ENCODE measurements around the gene ANKRD17. TPM values are rescaled to one million over a fixed set of nuclear protein-coding genes. Genes with fewer than 3 reads are reported as not detected.
"Not testable (repeated sequence)": the region's sequence is repeated elsewhere in the genome, so short reads cannot be mapped to it uniquely, and the experiment has no call there.

ANKRD17 gene
- total RNA-seq (2012; rRNA removed): 51.5 and 55.3 TPM in 2 replicates

GRCh38 chr4:73258686-73259570, at the start of gene ANKRD17:
Gene ANKRD17 (minus strand): TSS chr4:73258798. CDS start chr4:73258668, 130 bp downstream.
- peaks cover 18% of the 10 kb centered on the region for H3K4me1 ChIP-seq (ENCODE audit: control insufficient read depth, insufficient read depth, low read length)
- no peaks in the 10 kb centered on the region for H3K27me3 ChIP-seq (ENCODE audit: control insufficient read depth, insufficient read depth, low read length)
- no peaks in the 10 kb centered on the region for H3K36me3 ChIP-seq (ENCODE audit: insufficient read depth, low read length)
- H3K9ac ChIP-seq (ENCODE audit: low read depth, low read length): peak within 1 kb of the TSS; percentile 95
- peak within 1 kb of the TSS; percentile 82 for H3K4me2 ChIP-seq (ENCODE audit: low read length)
- H3K9me3 ChIP-seq (replicated peaks; ENCODE audit: low read length): no peaks in the 10 kb centered on the region
- peak within 1 kb of the TSS; percentile 88 for H3K4me3 ChIP-seq (ENCODE audit: low read length)

- no peak overlapping the region for H3K4me3 ChIP-seq (ENCODE audit: low read length)
- no peaks in the 10 kb centered on the region for H3K27me3 ChIP-seq (ENCODE audit: control insufficient read depth, insufficient read depth, low read length)
- peaks cover 23% of the 10 kb centered on the region for H3K4me1 ChIP-seq (ENCODE audit: control insufficient read depth, insufficient read depth, low read length)
- H3K4me2 ChIP-seq (ENCODE audit: low read length): no peak overlapping the region
- H3K36me3 ChIP-seq (ENCODE audit: insufficient read depth, low read length): no peaks in the 10 kb centered on the region
- H3K9ac ChIP-seq (ENCODE audit: low read depth, low read length): peak overlapping the region; percentile 54
- H3K9me3 ChIP-seq (replicated peaks; ENCODE audit: low read length): peaks cover 4% of the 10 kb centered on the region
These were observed 49.7 kb upstream of the ANKRD17 start for GRCh38 chr4:73308286-73308685.

- Histone ChIP-seq H3K4me2 (ENCODE audit: low read length) (no peak overlapping the region), H3K4me3 (ENCODE audit: low read length) (no peak overlapping the region), H3K9ac (ENCODE audit: low read depth, low read length) (no peak overlapping the region), H3K9me3 (replicated peaks; ENCODE audit: low read length) (no peaks in the 10 kb centered on the region), H3K27me3 (ENCODE audit: control insufficient read depth, insufficient read depth, low read length) (no peaks in the 10 kb centered on the region), H3K36me3 (ENCODE audit: insufficient read depth, low read length) (no peaks in the 10 kb centered on the region), H3K4me1 (ENCODE audit: control insufficient read depth, insufficient read depth, low read length) (peaks cover 8% of the 10 kb centered on the region)
These were observed 45.1 kb upstream of the ANKRD17 start for GRCh38 chr4:73303711-73304110.

- H3K4me2 ChIP-seq (ENCODE audit: low read length): no peak overlapping the region
- no peak overlapping the region for H3K4me3 ChIP-seq (ENCODE audit: low read length)
- no peaks in the 10 kb centered on the region for H3K27me3 ChIP-seq (ENCODE audit: control insufficient read depth, insufficient read depth, low read length)
- H3K9me3 ChIP-seq (replicated peaks; ENCODE audit: low read length): no peaks in the 10 kb centered on the region
- no peaks in the 10 kb centered on the region for H3K36me3 ChIP-seq (ENCODE audit: insufficient read depth, low read length)
- H3K4me1 ChIP-seq (ENCODE audit: control insufficient read depth, insufficient read depth, low read length): no peaks in the 10 kb centered on the region
- H3K9ac ChIP-seq (ENCODE audit: low read depth, low read length): no peak overlapping the region
These were observed 41.1 kb upstream of the ANKRD17 start for GRCh38 chr4:73299548-73300280.

- H3K9ac ChIP-seq (ENCODE audit: low read depth, low read length); H3K27me3 ChIP-seq (ENCODE audit: control insufficient read depth, insufficient read depth, low read length); H3K4me3 ChIP-seq (ENCODE audit: low read length); H3K36me3 ChIP-seq (ENCODE audit: insufficient read depth, low read length); H3K4me2 ChIP-seq (ENCODE audit: low read length); H3K9me3 ChIP-seq (replicated peaks; ENCODE audit: low read length); H3K4me1 ChIP-seq (ENCODE audit: control insufficient read depth, insufficient read depth, low read length): not testable (repeated sequence)
These were observed 34.1 kb upstream of the ANKRD17 start for GRCh38 chr4:73292661-73293060.

GRCh38 chr4:73281982-73282381, 23.4 kb upstream of the ANKRD17 start:
- Histone ChIP-seq H3K4me2 (ENCODE audit: low read length) (no peak overlapping the region), H3K36me3 (ENCODE audit: insufficient read depth, low read length) (no peaks in the 10 kb centered on the region), H3K27me3 (ENCODE audit: control insufficient read depth, insufficient read depth, low read length) (no peaks in the 10 kb centered on the region), H3K4me3 (ENCODE audit: low read length) (no peak overlapping the region), H3K9me3 (replicated peaks; ENCODE audit: low read length) (no peaks in the 10 kb centered on the region), H3K9ac (ENCODE audit: low read depth, low read length) (no peak overlapping the region), H3K4me1 (ENCODE audit: control insufficient read depth, insufficient read depth, low read length) (no peaks in the 10 kb centered on the region)

- Histone ChIP-seq H3K4me3 (ENCODE audit: low read length) (no peak overlapping the region), H3K9ac (ENCODE audit: low read depth, low read length) (no peak overlapping the region), H3K4me2 (ENCODE audit: low read length) (no peak overlapping the region), H3K9me3 (replicated peaks; ENCODE audit: low read length) (no peaks in the 10 kb centered on the region), H3K36me3 (ENCODE audit: insufficient read depth, low read length) (no peaks in the 10 kb centered on the region), H3K27me3 (ENCODE audit: control insufficient read depth, insufficient read depth, low read length) (no peaks in the 10 kb centered on the region), H3K4me1 (ENCODE audit: control insufficient read depth, insufficient read depth, low read length) (no peaks in the 10 kb centered on the region)
These were observed 22.8 kb upstream of the ANKRD17 start for GRCh38 chr4:73281396-73281795.

GRCh38 chr4:73277201-73277600, 18.6 kb upstream of the ANKRD17 start:
- Histone ChIP-seq H3K36me3 (ENCODE audit: insufficient read depth, low read length) (no peaks in the 10 kb centered on the region), H3K4me2 (ENCODE audit: low read length) (no peak overlapping the region), H3K9ac (ENCODE audit: low read depth, low read length) (no peak overlapping the region), H3K9me3 (replicated peaks; ENCODE audit: low read length) (no peaks in the 10 kb centered on the region), H3K4me1 (ENCODE audit: control insufficient read depth, insufficient read depth, low read length) (peaks cover 10% of the 10 kb centered on the region), H3K27me3 (ENCODE audit: control insufficient read depth, insufficient read depth, low read length) (no peaks in the 10 kb centered on the region), H3K4me3 (ENCODE audit: low read length) (no peak overlapping the region)

GRCh38 chr4:73275318-73275654, 16.7 kb upstream of the ANKRD17 start:
- peaks cover 10% of the 10 kb centered on the region for H3K4me1 ChIP-seq (ENCODE audit: control insufficient read depth, insufficient read depth, low read length)
- no peaks in the 10 kb centered on the region for H3K36me3 ChIP-seq (ENCODE audit: insufficient read depth, low read length)
- no peak overlapping the region for H3K4me2 ChIP-seq (ENCODE audit: low read length)
- no peak overlapping the region for H3K9ac ChIP-seq (ENCODE audit: low read depth, low read length)
- H3K27me3 ChIP-seq (ENCODE audit: control insufficient read depth, insufficient read depth, low read length): no peaks in the 10 kb centered on the region
- no peaks in the 10 kb centered on the region for H3K9me3 ChIP-seq (replicated peaks; ENCODE audit: low read length)
- H3K4me3 ChIP-seq (ENCODE audit: low read length): no peak overlapping the region

- Histone ChIP-seq H3K36me3 (ENCODE audit: insufficient read depth, low read length) (no peaks in the 10 kb centered on the region), H3K4me2 (ENCODE audit: low read length) (no peak overlapping the region), H3K4me1 (ENCODE audit: control insufficient read depth, insufficient read depth, low read length) (peaks cover 10% of the 10 kb centered on the region), H3K4me3 (ENCODE audit: low read length) (no peak overlapping the region), H3K9me3 (replicated peaks; ENCODE audit: low read length) (no peaks in the 10 kb centered on the region), H3K27me3 (ENCODE audit: control insufficient read depth, insufficient read depth, low read length) (no peaks in the 10 kb centered on the region), H3K9ac (ENCODE audit: low read depth, low read length) (no peak overlapping the region)
These were observed 14.2 kb upstream of the ANKRD17 start for GRCh38 chr4:73272816-73273215.

- H3K4me3 ChIP-seq (ENCODE audit: low read length): no peak overlapping the region
- H3K4me1 ChIP-seq (ENCODE audit: control insufficient read depth, insufficient read depth, low read length): no peaks in the 10 kb centered on the region
These were observed 8.5 kb upstream of the ANKRD17 start for GRCh38 chr4:73267050-73267449.

More at GRCh38 chr4:73267050-73267449, 8.5 kb upstream of the ANKRD17 start:
- no peaks in the 10 kb centered on the region for H3K27me3 ChIP-seq (ENCODE audit: control insufficient read depth, insufficient read depth, low read length)
- H3K9me3 ChIP-seq (replicated peaks; ENCODE audit: low read length): no peaks in the 10 kb centered on the region
- H3K9ac ChIP-seq (ENCODE audit: low read depth, low read length): no peak overlapping the region
- H3K4me2 ChIP-seq (ENCODE audit: low read length): no peak overlapping the region
- H3K36me3 ChIP-seq (ENCODE audit: insufficient read depth, low read length): no peaks in the 10 kb centered on the region
